Neuronal stem cell (in vitro differentiated cells): ENCODE data around the gene STAT3. TPM values are rescaled to one million over a fixed set of nuclear protein-coding genes. Genes with fewer than 3 reads are reported as not detected.

ENCODE experiments used
- DNase-seq: peaks from one replicate; pipeline ENCODE4 v3.0.0-alpha.2; 2013; ENCODE audit warnings: low spot score
- H2AFZ ChIP-seq: one replicate; pipeline ENCODE4 v1.6.1; 2013; ENCODE audit warnings: mild to moderate bottlenecking, low read length, inconsistent platforms
- H2AK5ac ChIP-seq: 2 replicates; pipeline ENCODE4 v1.6.1; 2013; ENCODE audit warnings: low read depth, mild to moderate bottlenecking, inconsistent platforms, low read length, moderate library complexity, mixed read lengths
- H2BK120ac ChIP-seq: 2 replicates; pipeline ENCODE4 v1.6.1; 2013; ENCODE audit warnings: low read depth, mild to moderate bottlenecking, inconsistent platforms, low read length, moderate library complexity, mixed read lengths
- H2BK12ac ChIP-seq: one replicate; pipeline ENCODE4 v1.6.1; 2013; ENCODE audit warnings: low read length, inconsistent platforms
- H2BK15ac ChIP-seq: 2 replicates; pipeline ENCODE4 v1.6.1; 2013; ENCODE audit warnings: mild to moderate bottlenecking, low read length, inconsistent platforms, mixed read lengths
- H2BK5ac ChIP-seq: one replicate; pipeline ENCODE4 v1.6.1; 2013; ENCODE audit warnings: inconsistent platforms, mild to moderate bottlenecking, low read length, moderate library complexity
- H3K14ac ChIP-seq: one replicate; pipeline ENCODE4 v1.6.1; 2013; ENCODE audit warnings: low read length, inconsistent platforms
- H3K18ac ChIP-seq: 2 replicates; pipeline ENCODE4 v1.6.1; 2013; ENCODE audit warnings: low read length, inconsistent platforms
- H3K23ac ChIP-seq: 2 replicates; pipeline ENCODE4 v1.6.1; 2013; ENCODE audit warnings: low read depth, mild to moderate bottlenecking, mixed read lengths, low read length, inconsistent platforms; ENCODE audit not compliant: poor library complexity
- H3K27ac ChIP-seq: replicated peaks from 3 replicates; pipeline ENCODE4 v1.5.1; 2013; ENCODE audit warnings: low read length, inconsistent platforms
- H3K27me3 ChIP-seq, 3 experiments: 2 replicates each; pipeline ENCODE4 v1.6.1; 2013; ENCODE audit warnings: low read length in 3 of 3, mild to moderate bottlenecking in 2 of 3, inconsistent platforms in 1 of 3, low read depth in 1 of 3, mixed read lengths in 1 of 3, moderate library complexity in 1 of 3; ENCODE audit not compliant: control insufficient read depth in 3 of 3, insufficient read depth in 3 of 3
- H3K36me3 ChIP-seq, 2 donors: replicated peaks in 1 of 2; 2 replicates each; pipeline ENCODE4 v1.6.1; 2013; ENCODE audit warnings: low read length in 2 of 2; ENCODE audit not compliant: control insufficient read depth in 2 of 2, insufficient read depth in 2 of 2
- H3K4ac ChIP-seq: 2 replicates; pipeline ENCODE4 v1.6.1; 2013; ENCODE audit warnings: inconsistent platforms, mild to moderate bottlenecking, low read length, moderate library complexity
- H3K4me1 ChIP-seq, 2 donors: 1 replicate in 1 of 2; 2 replicates in 1 of 2; pipeline ENCODE4 v1.6.1; 2013; ENCODE audit warnings: low read length in 2 of 2, low read depth in 1 of 2; ENCODE audit not compliant: control insufficient read depth in 2 of 2, insufficient read depth in 1 of 2
- H3K4me2 ChIP-seq: one replicate; pipeline ENCODE4 v1.6.1; 2013; ENCODE audit warnings: mild to moderate bottlenecking, low read length, inconsistent platforms; ENCODE audit not compliant: insufficient read depth, poor library complexity, severe bottlenecking
- H3K4me3 ChIP-seq, 2 donors: 2 replicates each; pipeline ENCODE4 v1.5.1; 2013; ENCODE audit warnings: low read length in 2 of 2, mild to moderate bottlenecking in 2 of 2, inconsistent platforms in 1 of 2, moderate library complexity in 1 of 2
- H3K79me1 ChIP-seq: one replicate; pipeline ENCODE4 v1.6.1; 2013; ENCODE audit warnings: low read depth, mild to moderate bottlenecking, inconsistent platforms, low read length, moderate library complexity
- H3K9ac ChIP-seq: one replicate; pipeline ENCODE4 v1.6.1; 2013; ENCODE audit warnings: mild to moderate bottlenecking, low read depth, low read length, inconsistent platforms; ENCODE audit not compliant: poor library complexity
- H3K9me3 ChIP-seq, 2 donors: replicated peaks in 1 of 2; 2 replicates each; pipeline versions ENCODE3 to v1.6.1; 2013; ENCODE audit warnings: low read length in 2 of 2, mild to moderate bottlenecking in 2 of 2, inconsistent platforms in 1 of 2, low read depth in 1 of 2, mixed read lengths in 1 of 2, moderate library complexity in 1 of 2; ENCODE audit not compliant: control insufficient read depth in 2 of 2, insufficient read depth in 1 of 2
- H4K8ac ChIP-seq: one replicate; pipeline ENCODE4 v1.6.1; 2013; ENCODE audit warnings: low read depth, mild to moderate bottlenecking, inconsistent platforms, low read length, moderate library complexity
- H4K91ac ChIP-seq: one replicate; pipeline ENCODE4 v1.6.1; 2013; ENCODE audit warnings: low read length, low read depth, mild to moderate bottlenecking, inconsistent platforms; ENCODE audit not compliant: poor library complexity
- WGBS, 2 donors: extraction: QIAGEN DNeasy Blood & Tissue Kit; methylation state at CpG; one replicate each; pipeline ENCODE4 v1.1.7; 2013; ENCODE audit warnings: missing lambda C conversion rate in 2 of 2, mixed read lengths in 1 of 2; ENCODE audit not compliant: insufficient read length in 2 of 2, insufficient replicate concordance in 1 of 2; ENCODE audit errors: extremely low coverage in 2 of 2; 5-methylcytosine and 5-hydroxymethylcytosine counted together
- polyA plus RNA-seq, 2 experiments: library from polyadenylated mRNA; stranded (reverse); fragments of 200-250 nt; gene quantifications; one replicate each; pipeline ENCODE4 v1.2.3, GENCODE V29; 2013

Gene STAT3
- 31.5 TPM for polyA plus RNA-seq (2013, experiment 1 of 2)
- polyA plus RNA-seq (2013, experiment 2 of 2): 30.7 TPM

DNA sequence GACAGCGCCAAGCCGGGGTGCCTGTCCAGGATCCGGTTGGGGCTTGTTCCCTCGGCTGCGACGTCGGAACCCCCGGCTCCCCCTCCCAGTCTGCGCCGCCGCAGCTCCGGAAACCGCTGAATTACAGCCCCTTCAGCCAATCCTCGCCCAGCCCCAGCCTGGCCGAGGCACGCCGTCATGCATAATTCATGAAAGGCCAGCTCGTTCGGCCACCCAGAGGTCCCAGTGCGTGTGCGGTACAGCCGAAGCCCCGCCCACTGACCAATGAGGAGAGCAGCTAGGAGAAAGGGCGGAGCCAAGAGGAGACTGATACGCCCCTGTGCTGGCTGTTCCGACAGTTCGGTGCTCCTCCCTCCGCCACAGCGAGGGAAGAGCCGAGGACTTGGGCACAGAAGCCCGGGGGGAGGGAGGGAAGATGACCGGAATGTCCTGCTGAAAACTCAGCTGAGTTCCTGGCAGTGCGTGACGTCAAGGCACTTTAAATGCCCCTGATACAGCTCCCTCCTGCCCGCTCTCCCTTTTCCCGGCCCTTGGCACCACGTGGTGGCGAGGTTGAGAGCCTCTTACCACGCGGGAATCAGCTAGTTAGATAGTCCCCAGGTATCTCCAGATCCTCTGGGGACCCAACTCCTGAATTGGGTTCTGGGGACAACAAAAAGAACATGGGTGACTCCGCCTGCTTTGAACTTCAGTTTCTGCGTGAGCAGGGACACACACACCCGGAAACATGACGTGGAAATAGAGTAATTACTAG is at the start of gene STAT3:
Gene STAT3, minus strand, starts transcription at position 62 of the 754 bp plus-strand sequence. CDS start 39,926 bp downstream, outside the sequence.
- Histone ChIP-seq H3K4me1 (peaks cover 6 to 12% of the 10 kb centered on the region in 2 donors), H2BK5ac (peak within 1 kb of the TSS; percentile 95), H4K8ac (no peak within 1 kb of the TSS), H3K23ac (peak within 1 kb of the TSS; percentile 75), H3K14ac (peak within 1 kb of the TSS; percentile 75), H2AK5ac (peak within 1 kb of the TSS; percentile 86), H3K79me1 (peaks cover 5% of the 10 kb centered on the region), H3K9me3 (peaks cover 0 to 3% of the 10 kb centered on the region in 2 donors), H2BK15ac (peak within 1 kb of the TSS; percentile 85), H3K4ac (no peak within 1 kb of the TSS), H2AFZ (peak within 1 kb of the TSS; percentile 69), H3K4me2 (peak within 1 kb of the TSS; percentile 83), H3K4me3 (peak within 1 kb of the TSS; percentile 91 to 96), H2BK12ac (no peak within 1 kb of the TSS), H3K27me3 (no peaks in the 10 kb centered on the region), H3K18ac (peak within 1 kb of the TSS; percentile 92), H2BK120ac (peak within 1 kb of the TSS; percentile 91), H3K27ac (peak within 1 kb of the TSS; percentile 66), H3K9ac (peak within 1 kb of the TSS; percentile 93), H4K91ac (no peak within 1 kb of the TSS), H3K36me3 (peaks cover 2 to 22% of the 10 kb centered on the region in 2 donors)
- no CpG with 5 or more reads among the region's 44 CpGs for WGBS, 2 donors
- DNase-seq: peak; percentile 100

GRCh38 chr17:42436391-42436790 is 48.1 kb upstream of the STAT3 start:
- Histone ChIP-seq H3K4me2 (no peak overlapping the region), H2AFZ (peak overlapping the region; percentile 82), H3K27ac (no peak overlapping the region), H3K9me3 (no peaks in the 10 kb centered on the region), H3K4me1 (peaks cover 2 to 10% of the 10 kb centered on the region in 2 donors), H3K9ac (no peak overlapping the region), H3K23ac (no peak overlapping the region), H2BK15ac (no peak overlapping the region), H4K91ac (no peak overlapping the region), H3K4ac (no peak overlapping the region), H3K4me3 (no peak overlapping the region), H3K79me1 (no peaks in the 10 kb centered on the region), H3K14ac (no peak overlapping the region), H4K8ac (no peak overlapping the region), H3K18ac (no peak overlapping the region), H3K27me3 (no peaks in the 10 kb centered on the region), H2BK5ac (no peak overlapping the region), H2AK5ac (no peak overlapping the region), H3K36me3 (no peaks in the 10 kb centered on the region), H2BK12ac (no peak overlapping the region), H2BK120ac (no peak overlapping the region)
- DNase-seq: no peak
- WGBS, 2 donors: no CpG with 5 or more reads among the region's 6 CpGs

- no peak overlapping the region for H2BK5ac ChIP-seq
- no peak overlapping the region for H4K91ac ChIP-seq
- WGBS, 2 donors: no CpG with 5 or more reads among the region's 3 CpGs
- peak overlapping the region; percentile 65 for H2AFZ ChIP-seq
- no peak overlapping the region for H3K18ac ChIP-seq
- no peak overlapping the region for H3K23ac ChIP-seq
- no peaks in the 10 kb centered on the region for H3K36me3 ChIP-seq
- no peak overlapping the region for H2BK15ac ChIP-seq
- H3K14ac ChIP-seq: no peak overlapping the region
- H2BK12ac ChIP-seq: no peak overlapping the region
- no peaks in the 10 kb centered on the region for H3K79me1 ChIP-seq
- no peak overlapping the region for H3K4ac ChIP-seq
- no peak for DNase-seq
- no peak overlapping the region for H3K4me3 ChIP-seq
- no peak overlapping the region for H3K4me2 ChIP-seq
- peaks cover 5 to 26% of the 10 kb centered on the region in 2 donors for H3K4me1 ChIP-seq
- H3K27ac ChIP-seq: no peak overlapping the region
- H3K27me3 ChIP-seq: no peaks in the 10 kb centered on the region
- no peak overlapping the region for H4K8ac ChIP-seq
- H2AK5ac ChIP-seq: no peak overlapping the region
- no peak overlapping the region for H3K9ac ChIP-seq
- no peaks in the 10 kb centered on the region for H3K9me3 ChIP-seq
- H2BK120ac ChIP-seq: no peak overlapping the region
Measured at GRCh38 chr17:42431758-42432161, 43.5 kb upstream of the STAT3 start.

DNA sequence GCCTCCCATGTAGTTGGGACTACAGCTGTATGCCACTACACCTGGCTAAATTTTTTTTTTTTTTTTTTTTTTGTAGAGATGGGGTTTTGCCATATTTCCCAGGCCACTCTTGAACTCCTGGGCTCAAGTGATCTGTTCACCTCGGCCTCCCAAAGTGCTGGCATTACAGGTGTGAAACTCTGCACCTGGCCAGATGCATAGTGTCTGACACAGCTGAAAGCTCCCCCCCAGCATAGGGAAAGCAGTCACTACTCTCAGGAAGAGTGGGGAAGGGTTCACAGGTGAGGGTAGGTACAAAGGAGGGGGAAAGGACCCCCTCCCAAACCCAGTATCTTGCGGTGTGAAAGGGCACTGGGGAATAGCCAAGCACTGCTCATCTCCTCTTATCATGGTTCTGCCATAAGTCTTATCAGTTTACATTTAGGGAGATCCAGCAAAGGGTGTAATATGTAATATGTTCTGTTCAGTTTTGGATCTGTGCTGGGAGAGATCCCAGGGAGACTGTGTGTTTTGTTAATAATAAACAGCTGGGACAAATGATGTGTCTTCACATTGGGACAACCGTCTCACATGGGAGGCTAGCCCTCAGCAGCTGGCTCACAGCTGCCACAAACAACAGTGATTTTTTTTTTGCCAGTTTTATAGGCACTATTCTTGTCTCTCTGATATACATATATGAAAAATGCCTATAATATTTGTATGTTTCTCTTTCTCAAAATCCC is 41.6 kb upstream of the STAT3 start:
- WGBS, 2 donors: no CpG with 5 or more reads among the region's 3 CpGs
- H3K27ac ChIP-seq: no peak overlapping the region
- no peak overlapping the region for H4K91ac ChIP-seq
- H3K23ac ChIP-seq: no peak overlapping the region
- peaks cover 0 to 4% (median 0%) of the 10 kb centered on the region in 3 experiments for H3K27me3 ChIP-seq
- H3K9ac ChIP-seq: no peak overlapping the region
- no peak overlapping the region for H2AK5ac ChIP-seq
- H2BK5ac ChIP-seq: no peak overlapping the region
- no peaks in the 10 kb centered on the region for H3K9me3 ChIP-seq
- H3K4me2 ChIP-seq: no peak overlapping the region
- H2BK12ac ChIP-seq: no peak overlapping the region
- H2BK15ac ChIP-seq: no peak overlapping the region
- H3K79me1 ChIP-seq: no peaks in the 10 kb centered on the region
- no peak overlapping the region for H3K14ac ChIP-seq
- peaks cover 5 to 21% of the 10 kb centered on the region in 2 donors for H3K4me1 ChIP-seq
- DNase-seq: no peak
- no peaks in the 10 kb centered on the region for H3K36me3 ChIP-seq
- no peak overlapping the region for H3K18ac ChIP-seq
- H3K4me3 ChIP-seq: no peak overlapping the region
- no peak overlapping the region for H2BK120ac ChIP-seq
- no peak overlapping the region for H4K8ac ChIP-seq
- no peak overlapping the region for H3K4ac ChIP-seq
- H2AFZ ChIP-seq: peak overlapping the region; percentile 49
